Activated CD8-positive, alpha-beta memory T cell treated with anti-CD3 and anti-CD28 coated beads for 36 hours (primary cell): ENCODE results near the gene OR52E1. TPM values are rescaled to one million over a fixed set of nuclear protein-coding genes. Genes with fewer than 3 reads are reported as not detected.

Source experiments
- CTCF ChIA-PET: fragments of 350-600 bp; sonication (Branson Sonifier 250); formaldehyde crosslinking; loops from one replicate; lab custom pipeline; 2021; ENCODE audit warnings: antibody characterized with exemption; lab: Charles Lee
- POLR2A ChIA-PET: fragments of 350-600 bp; sonication (Branson Sonifier 250); formaldehyde crosslinking; loops from one replicate; lab custom pipeline; 2021; ENCODE audit warnings: antibody characterized with exemption; lab: Charles Lee
- total RNA-seq, 2 experiments: library from RNA; stranded (reverse); gene quantifications; one replicate each; pipeline ENCODE4 v1.2.3, GENCODE V29; 2021

OR52E1 gene
- total RNA-seq, 2 experiments from 2014 or later, result not detected

- ChIA-PET POLR2A (no interaction called here), CTCF (no interaction called here)
These were observed 33.7 kb downstream of the OR52E1 start for GRCh38 chr11:5103066-5103465.

- CTCF ChIA-PET, result no interaction called here
- POLR2A ChIA-PET, result no interaction called here
These were observed 37.9 kb downstream of the OR52E1 start for GRCh38 chr11:5107285-5107684.

GRCh38 chr11:5115339-5115738 is 46.0 kb downstream of the OR52E1 start:
- CTCF ChIA-PET, result no interaction called here
- POLR2A ChIA-PET, result interaction anchor here (0.6 kb wide), 1 partner anchor 1639 kb away, joined by 4 read pairs; no protein-coding TSS in a partner anchor

- POLR2A ChIA-PET, result interaction anchor here (0.6 kb wide), 1 partner anchor 636 kb away, joined by 4 read pairs; no protein-coding TSS in a partner anchor
These were observed 48.2 kb downstream of the OR52E1 start for GRCh38 chr11:5117588-5117987.

GRCh38 chr11:5118893-5119292 is 49.5 kb downstream of the OR52E1 start:
- ChIA-PET CTCF (no interaction called here), POLR2A (no interaction called here)

More at GRCh38 chr11:5117588-5117987, 48.2 kb downstream of the OR52E1 start:
- CTCF ChIA-PET, result no interaction called here

Other genes with a start within 250 kb of the OR52E1 start
- not detected for gene OR51F2, start 248.3 kb upstream of the OR52E1 start, total RNA-seq
- not detected for gene OR51S1, start 220.4 kb upstream of the OR52E1 start, total RNA-seq
- gene OR51T1, start 187.7 kb upstream of the OR52E1 start, total RNA-seq, result not detected
- not detected for gene OR51A7, start 165.8 kb upstream of the OR52E1 start, total RNA-seq
- gene OR51G2, start 150.2 kb upstream of the OR52E1 start, total RNA-seq, result not detected
- not detected for gene OR51G1, start 145.2 kb upstream of the OR52E1 start, total RNA-seq
- gene OR51A4, start 122.0 kb upstream of the OR52E1 start, total RNA-seq, result not detected
- not detected for gene OR51A2, start 113.9 kb upstream of the OR52E1 start, total RNA-seq
- not detected for gene OR51L1, start 74.7 kb upstream of the OR52E1 start, total RNA-seq
- gene OR52J3, start 23.0 kb upstream of the OR52E1 start, total RNA-seq, result not detected
- gene OR52E2, start 9.9 kb upstream of the OR52E1 start, total RNA-seq, result not detected
- not detected for gene OR52A5, start 68.8 kb downstream of the OR52E1 start, total RNA-seq
- gene OR52A1, start 85.2 kb downstream of the OR52E1 start, total RNA-seq, result not detected
- not detected for gene OR51V1, start 131.1 kb downstream of the OR52E1 start, total RNA-seq
- gene HBB, start 157.5 kb downstream of the OR52E1 start, total RNA-seq, result not detected
- not detected for gene HBD, start 164.9 kb downstream of the OR52E1 start, total RNA-seq
- not detected for gene HBG1, start 180.3 kb downstream of the OR52E1 start, total RNA-seq
- gene HBG2, start 185.2 kb downstream of the OR52E1 start, total RNA-seq, result not detected
- gene HBE1, start 200.4 kb downstream of the OR52E1 start, total RNA-seq, result not detected
- gene OR51B4, start 232.4 kb downstream of the OR52E1 start, total RNA-seq, result not detected